ENCODE measurements around the gene MMP17. TPM values are rescaled to one million over a fixed set of nuclear protein-coding genes. Genes with fewer than 3 reads are reported as not detected.
A peak's percentile ranks its signal among the peaks of the same experiment; 100 is the strongest.

Gene MMP17
- total RNA-seq, 2 donors from 2014 or later, result not detected

DNA sequence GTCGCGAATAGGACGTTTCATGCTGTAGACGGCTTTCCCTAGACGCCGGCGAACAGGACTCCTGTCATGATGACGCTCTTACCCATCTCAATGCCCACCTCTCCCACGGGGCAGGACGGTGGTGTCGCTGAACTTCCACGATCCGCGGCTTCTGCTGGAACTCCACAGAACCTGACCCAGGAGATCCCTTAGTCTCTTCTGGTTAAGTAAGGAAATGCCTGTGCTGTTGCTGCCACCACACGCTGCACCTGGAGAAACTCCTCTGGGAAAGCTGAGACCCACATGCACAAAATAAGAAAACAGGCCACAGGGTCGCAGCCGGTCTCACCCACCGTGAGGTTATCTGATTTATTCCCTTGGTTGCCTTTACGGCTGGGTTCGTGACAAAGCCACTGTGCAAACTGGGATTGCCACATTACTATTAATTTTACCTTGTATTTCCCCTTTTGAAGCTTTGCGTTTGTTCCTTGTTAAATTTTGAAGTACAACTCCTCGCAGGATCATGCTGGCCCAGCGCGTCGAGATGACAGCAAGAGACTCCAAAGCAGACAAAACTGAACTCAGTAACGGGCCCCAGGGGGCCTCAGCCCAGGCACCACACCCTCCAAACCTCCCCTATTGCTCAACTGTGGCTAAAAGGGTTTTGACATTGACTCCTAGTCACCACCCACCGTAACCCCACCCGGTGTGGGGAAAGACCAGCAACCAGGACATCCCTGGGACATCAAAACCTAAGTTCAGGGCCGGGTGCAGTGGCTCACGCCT lies 9.2 kb upstream of the MMP17 start:
- no peak for ATAC-seq
- DNase-seq (ENCODE audit: low spot score in 2 of 2), result no peak
- peaks cover 0 to 2% of the 10 kb centered on the region in 2 donors for H3K36me3 Mint-ChIP-seq
- H3K27ac Mint-ChIP-seq, result no peak overlapping the region
- H3K9me3 Mint-ChIP-seq, result peaks cover 0 to 3% of the 10 kb centered on the region in 2 donors

DNA sequence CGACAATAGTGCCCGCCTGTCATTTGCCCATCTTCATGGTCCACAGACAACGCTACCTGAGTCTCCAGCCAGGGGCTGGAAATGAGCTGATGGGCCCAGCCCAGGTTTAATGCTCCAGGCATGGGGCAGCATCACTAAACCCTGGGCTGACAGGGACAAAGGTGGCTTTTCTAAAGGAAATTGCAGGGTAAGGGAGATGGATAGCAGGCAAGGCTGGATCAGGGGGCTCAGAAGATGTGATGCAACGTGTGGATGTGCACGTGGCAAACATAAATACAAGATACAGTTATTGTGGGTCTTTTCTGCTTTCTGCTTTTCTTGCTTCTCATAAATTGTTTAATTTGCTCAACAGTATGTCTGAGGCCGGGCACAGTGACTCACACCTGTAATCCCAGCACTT lies 3.7 kb upstream of the MMP17 start:
- Mint-ChIP-seq H3K9me3 (no peaks in the 10 kb centered on the region), H3K36me3 (no peaks in the 10 kb centered on the region), H3K27ac (no peak overlapping the region)
- DNase-seq (ENCODE audit: low spot score in 2 of 2), result no peak
- ATAC-seq, result no peak

DNA sequence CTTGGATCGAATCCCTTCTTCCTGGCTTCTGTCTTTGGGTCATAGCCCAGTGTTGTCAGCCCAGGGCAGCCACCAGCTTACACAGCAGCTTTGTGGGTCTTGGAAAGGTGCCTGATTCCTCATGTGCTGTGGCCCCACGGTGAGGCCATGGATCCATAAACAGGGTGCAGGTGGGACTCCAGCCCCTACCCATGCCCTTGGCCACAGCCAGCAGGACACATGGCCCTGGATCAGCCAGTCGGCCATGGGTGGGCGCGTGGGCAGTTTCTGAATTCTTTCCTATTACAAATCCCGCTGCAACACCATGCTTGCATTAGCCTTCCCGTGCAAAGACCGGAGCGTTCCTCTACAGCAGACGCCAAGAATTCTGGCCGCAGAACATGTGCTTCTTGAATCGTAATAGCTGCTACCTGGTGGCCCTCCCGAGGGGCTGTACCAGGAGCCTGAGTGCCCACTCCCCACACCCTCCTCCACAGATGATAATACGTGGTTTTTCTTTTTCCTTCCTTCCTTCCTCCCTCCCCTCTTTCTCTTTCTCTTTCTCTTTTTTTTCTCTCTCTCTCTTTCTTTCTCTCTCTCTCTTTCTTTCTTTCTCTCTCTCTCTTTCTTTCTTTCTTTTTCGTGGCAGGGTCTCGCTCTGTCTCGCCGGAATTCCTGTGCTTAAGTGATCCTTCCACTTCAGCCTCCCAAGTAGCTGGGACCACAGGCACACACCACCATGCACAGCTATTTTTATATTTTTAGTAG lies 2.9 kb upstream of the MMP17 start:
- Mint-ChIP-seq H3K9me3 (no peaks in the 10 kb centered on the region), H3K27ac (no peak overlapping the region), H3K36me3 (no peaks in the 10 kb centered on the region)
- DNase-seq (ENCODE audit: low spot score in 2 of 2) (no peak), ATAC-seq (no peak)

DNA sequence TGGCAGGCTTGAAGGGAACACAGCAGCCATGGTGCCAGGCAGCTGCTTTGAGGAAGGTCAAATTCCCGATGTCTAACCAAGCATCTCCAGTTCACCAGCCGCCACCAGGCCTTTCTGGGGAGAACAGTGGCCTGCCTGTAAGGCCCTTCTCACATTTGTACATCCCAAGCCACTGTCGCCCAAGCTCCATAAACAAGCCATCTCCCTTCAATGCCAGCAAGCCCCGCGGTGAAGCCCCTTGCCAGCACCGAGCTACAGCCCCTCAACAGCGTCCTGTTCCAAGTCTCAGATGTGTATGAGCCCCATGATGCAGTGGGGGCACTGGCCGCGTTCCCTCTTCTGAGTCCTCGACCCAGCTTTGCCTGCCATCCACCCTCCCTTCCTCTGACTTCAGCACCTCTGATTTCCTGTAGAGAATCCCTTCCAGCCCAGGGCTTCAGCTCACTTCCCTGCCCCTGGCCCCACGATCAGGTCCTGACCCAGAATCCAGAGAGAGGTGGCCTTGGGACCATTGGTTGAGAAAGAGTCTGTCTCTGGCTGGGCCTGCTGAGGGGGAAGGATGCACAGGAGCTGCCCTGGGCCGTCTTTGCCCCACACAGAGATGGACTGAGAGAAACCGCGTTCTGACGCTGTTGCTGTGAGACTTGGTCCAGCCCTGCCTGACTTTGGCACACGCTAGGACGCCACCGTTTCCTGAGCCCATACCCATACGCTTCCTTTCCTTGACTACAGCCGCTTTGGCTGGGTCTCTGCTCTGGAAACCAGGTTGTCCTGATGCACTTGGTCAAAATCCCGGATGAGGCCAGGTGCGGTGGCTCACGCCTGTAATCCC lies 1.9 kb upstream of the MMP17 start:
- no peak for ATAC-seq
- no peak overlapping the region for H3K27ac Mint-ChIP-seq
- DNase-seq (ENCODE audit: low spot score in 2 of 2), result no peak
- H3K36me3 Mint-ChIP-seq, result no peaks in the 10 kb centered on the region
- H3K9me3 Mint-ChIP-seq, result no peaks in the 10 kb centered on the region

DNA sequence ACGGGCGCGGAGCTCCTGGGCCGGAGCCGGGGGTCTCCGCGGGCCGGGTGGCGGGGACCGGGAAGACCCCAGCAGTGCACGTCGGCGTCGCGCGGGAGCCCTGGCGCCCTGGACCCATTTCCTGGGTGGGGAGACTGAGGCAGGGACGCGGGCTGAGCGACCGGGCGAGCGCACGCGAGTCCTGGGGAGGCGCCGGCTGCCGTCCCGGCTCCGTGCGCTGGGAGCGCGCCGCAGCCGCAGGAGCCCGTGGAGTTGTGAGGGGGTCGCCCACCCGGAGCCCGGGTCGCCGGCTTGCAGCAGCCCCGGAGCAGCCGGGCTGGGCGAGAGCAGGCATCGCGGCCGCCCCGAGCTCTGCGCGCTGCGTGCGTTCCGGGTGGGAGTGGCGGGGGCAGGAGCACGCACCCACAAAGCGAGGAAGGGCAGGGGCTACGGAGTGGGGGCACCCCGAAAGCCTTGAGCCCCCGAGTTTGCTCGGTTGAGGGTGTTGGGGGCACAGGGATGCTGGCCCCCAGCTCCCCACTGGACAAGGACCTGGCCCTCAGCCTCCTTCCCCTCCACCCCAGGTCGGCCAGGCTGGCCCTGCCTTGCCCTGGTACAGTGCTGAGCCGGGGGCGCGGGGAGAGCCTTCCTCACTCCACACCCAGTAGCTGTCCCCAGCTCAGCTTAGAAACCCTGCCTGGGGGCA lies 620 bp downstream of the MMP17 start:
- H3K9me3 Mint-ChIP-seq, result no peaks in the 10 kb centered on the region
- ATAC-seq (peak in 1 of 2 donors; percentile 31), DNase-seq (ENCODE audit: low spot score in 2 of 2) (peak in 1 of 2 donors; percentile 39)
- no peak overlapping the region for H3K27ac Mint-ChIP-seq
- no peaks in the 10 kb centered on the region for H3K36me3 Mint-ChIP-seq

DNA sequence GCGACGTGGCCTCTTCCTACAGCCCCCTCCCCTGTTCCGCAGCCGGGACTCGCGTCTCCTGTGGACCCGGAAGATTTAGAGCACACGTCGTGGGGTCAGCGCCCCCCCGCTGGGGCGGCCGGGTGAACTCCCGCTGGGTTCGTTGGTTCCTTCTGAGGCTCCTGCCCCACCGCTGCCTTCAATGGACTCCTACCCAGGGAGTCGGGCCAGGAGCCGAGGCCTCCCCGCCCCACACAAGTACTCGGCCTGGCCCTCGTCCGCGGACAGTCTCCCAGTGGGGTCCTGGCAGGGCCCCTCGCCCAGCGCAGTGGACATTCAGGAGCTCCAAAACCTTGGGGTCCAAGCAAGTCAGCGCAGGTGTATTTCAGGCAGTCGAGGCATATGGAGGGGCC lies 1.2 kb downstream of the MMP17 start:
- no peak for ATAC-seq

DNA sequence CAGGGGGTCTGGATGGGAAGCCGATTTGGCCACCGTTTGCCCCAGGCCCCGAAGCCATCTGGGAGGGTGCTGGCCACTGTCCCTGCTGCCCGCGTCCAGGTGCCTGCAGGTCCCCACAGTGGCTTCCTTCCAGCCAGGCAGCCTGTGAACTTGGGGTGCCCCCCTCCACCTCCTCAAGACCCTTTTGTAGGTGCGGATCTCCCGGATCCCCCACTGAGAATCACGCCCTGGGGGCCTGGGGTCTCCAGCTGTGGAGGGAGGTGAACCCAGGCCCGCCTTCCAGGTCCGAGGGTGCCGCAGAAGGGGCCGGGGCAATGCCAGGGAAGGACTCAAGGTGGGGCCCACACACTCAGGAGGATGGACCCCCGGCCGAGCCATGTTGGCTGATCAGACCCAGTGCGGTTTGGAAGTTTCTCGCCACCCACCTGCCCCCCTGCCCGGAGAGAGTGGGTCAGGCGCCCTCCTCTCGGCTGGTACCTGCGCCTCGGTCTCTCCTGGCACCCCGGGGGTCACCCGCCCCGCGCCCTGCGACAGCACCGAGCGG lies 1.7 kb downstream of the MMP17 start:
- ATAC-seq (peak in 1 of 2 donors; percentile 17), DNase-seq (ENCODE audit: low spot score in 2 of 2) (no peak)
- no peak overlapping the region for H3K27ac Mint-ChIP-seq
- H3K9me3 Mint-ChIP-seq, result no peaks in the 10 kb centered on the region
- no peaks in the 10 kb centered on the region for H3K36me3 Mint-ChIP-seq

More for the DNA sequence above, 1.2 kb downstream of the MMP17 start:
- Mint-ChIP-seq H3K9me3 (no peaks in the 10 kb centered on the region), H3K27ac (no peak overlapping the region), H3K36me3 (no peaks in the 10 kb centered on the region)
- no peak for DNase-seq (ENCODE audit: low spot score in 2 of 2)

DNA sequence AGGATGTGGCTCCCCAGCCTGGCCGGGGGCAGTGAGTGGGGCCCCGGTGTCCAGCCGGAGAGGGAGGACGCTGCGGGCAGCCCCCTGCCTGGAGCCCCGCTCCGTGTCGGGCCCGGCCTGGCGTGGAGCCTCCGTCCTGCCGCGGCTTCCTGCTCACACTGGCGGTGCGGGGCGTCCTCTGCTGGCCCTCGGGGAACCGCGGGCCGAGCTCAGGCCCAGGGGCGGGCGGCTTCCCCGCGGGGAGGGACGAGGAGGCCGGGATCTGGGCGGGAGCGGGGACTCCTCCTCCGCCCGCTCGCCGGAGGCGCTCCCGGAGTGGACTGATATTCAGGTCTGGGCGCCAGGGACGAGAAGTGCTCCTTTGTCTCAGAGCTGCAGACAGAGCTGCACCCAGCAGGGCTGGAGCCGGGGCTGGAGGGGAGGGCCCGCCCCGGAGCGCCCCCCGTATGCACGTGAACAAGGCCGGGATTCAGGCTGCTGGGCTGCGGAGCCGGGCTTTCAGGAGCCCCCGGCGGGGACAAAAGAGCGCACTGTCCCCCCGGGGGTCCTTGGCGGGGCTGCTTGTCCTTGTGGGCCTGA lies 2.2 kb downstream of the MMP17 start:
- peak; percentile 68 to 70 for ATAC-seq
- no peak overlapping the region for H3K27ac Mint-ChIP-seq
- no peaks in the 10 kb centered on the region for H3K36me3 Mint-ChIP-seq
- DNase-seq (ENCODE audit: low spot score in 2 of 2), result peak in 1 of 2 donors; percentile 49
- H3K9me3 Mint-ChIP-seq, result no peaks in the 10 kb centered on the region

DNA sequence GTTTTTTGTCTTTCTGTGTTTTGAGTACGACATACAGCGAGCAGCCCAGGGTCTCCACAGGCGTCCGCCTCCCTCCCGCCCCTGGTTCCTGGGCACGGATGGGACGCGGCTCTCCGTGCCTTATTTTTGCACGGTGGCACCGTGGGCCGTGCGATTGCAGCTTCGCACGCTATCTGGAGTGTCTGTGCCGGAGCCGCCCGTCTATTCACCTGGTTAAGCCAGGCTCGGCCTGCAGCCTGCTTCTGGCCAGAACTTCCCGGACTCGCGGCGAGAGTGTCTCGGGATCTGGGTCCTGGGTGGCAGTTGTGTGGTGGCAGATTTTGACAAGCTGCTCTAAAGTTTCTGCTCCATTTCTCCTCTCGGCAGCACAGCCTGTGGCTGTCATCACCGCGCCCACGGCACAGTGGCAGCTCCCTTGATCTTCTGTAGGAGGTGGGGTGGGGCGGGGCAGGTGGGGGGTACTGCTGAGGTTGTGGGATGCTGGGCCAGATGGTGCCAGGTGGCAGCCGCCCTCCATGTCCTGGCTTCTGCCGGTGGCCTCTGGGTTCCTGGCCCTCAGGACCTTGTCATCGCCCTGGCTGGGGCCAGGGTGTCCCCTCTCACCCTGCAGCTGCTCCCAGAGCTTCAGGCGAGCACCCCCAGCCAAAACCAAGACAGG lies 2.9 kb downstream of the MMP17 start:
- DNase-seq (ENCODE audit: low spot score in 2 of 2) (no peak), ATAC-seq (peak in 1 of 2 donors; percentile 32)
- H3K27ac Mint-ChIP-seq, result no peak overlapping the region
- H3K9me3 Mint-ChIP-seq, result no peaks in the 10 kb centered on the region
- no peaks in the 10 kb centered on the region for H3K36me3 Mint-ChIP-seq

DNA sequence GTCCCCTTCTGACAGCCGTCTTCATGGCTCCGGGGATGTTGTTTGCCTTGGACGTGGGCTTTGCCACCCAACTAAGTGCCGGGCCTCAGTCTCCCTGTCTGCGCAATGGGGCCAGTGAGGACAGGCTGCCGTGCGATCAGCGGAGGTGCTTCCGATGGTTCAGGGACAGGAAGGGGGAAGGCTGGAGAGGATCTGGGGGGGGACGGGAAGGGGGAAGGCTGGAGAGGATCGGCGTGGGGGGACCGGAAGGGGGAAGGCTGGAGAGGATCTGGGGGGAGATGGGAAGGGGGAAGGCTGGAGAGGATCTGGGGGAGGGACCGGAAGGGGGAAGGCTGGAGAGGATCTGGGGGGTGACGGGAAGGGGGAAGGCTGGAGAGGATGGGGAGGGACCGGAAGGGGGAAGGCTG lies 3.4 kb downstream of the MMP17 start:
- no peak overlapping the region for H3K27ac Mint-ChIP-seq
- no peaks in the 10 kb centered on the region for H3K36me3 Mint-ChIP-seq
- DNase-seq (ENCODE audit: low spot score in 2 of 2) (no peak), ATAC-seq (no peak)
- no peaks in the 10 kb centered on the region for H3K9me3 Mint-ChIP-seq

DNA sequence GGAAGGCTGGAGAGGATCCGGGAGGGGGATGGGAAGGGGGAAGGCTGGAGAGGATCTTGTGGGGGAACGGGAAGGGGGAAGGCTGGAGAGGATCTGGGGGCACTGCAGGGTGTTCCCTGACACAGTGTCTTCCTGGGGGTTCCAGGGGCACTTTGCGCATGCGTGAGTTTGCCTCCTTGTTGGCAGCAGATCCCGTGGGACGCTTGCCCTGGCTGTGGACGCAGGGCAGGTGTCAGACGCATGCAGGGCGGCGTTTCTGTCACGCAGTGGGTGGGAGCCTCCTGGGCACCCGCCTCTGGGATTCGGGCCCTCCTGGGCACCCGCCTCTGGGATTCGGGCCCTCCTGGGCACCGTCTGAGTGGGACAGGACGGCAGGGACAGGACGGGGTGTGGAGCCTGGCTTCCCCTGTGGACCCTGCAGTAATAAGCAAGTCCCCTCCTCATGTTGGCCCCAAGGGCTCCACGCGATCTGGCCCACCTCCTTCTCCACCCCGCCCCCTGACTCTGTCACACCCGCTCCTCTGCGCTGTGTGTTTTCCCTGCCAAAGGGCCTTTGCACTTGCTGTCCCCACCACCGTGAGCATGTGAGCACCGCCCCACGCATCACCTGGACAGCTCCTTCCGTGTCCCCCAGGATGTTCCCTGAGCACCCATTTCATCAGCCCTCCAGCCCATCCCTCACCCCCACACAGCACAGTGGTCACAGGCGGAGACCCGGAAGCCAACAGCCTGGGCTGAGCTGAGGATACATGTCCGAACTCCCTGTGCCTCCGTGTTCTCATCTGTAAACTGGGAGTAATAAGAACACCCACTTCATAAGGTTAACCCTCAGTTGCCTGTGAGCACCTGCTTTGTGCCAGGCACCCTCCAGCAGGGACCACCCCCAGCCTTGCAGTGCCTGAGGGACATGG lies 4.4 kb downstream of the MMP17 start:
- ATAC-seq, result no peak
- H3K27ac Mint-ChIP-seq, result no peak overlapping the region
- H3K36me3 Mint-ChIP-seq, result no peaks in the 10 kb centered on the region
- no peak for DNase-seq (ENCODE audit: low spot score in 2 of 2)
- H3K9me3 Mint-ChIP-seq, result no peaks in the 10 kb centered on the region

DNA sequence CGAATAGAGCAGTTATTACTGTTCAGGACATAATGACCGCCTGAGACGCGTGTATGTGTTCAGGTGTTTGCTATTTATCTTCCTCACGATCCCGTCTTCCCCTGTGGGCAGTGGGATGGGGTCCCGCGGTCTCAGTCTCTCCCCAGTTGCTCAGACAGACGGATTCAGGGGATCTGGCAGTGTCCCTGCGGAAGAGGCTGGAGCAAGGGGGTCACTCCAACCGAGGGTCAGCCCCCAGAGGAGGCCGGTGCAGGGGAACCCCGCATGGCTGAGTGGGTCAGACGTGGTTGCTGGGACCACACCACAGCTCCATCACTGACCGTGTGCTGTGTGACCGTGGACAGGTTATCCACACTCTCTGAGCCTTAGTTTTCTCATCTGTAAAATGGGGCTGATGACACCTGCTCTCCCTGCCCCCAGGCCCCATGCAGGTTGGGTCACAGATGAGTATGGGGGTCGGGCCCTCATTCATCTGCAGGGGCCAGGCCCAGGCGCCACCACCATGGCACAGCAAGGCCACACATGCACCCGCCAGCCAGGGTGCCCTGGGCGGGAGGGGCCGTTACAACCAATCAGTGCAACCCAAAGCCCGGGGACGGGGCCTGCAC lies 5.2 kb downstream of the MMP17 start:
- no peak overlapping the region for H3K27ac Mint-ChIP-seq
- no peaks in the 10 kb centered on the region for H3K36me3 Mint-ChIP-seq
- DNase-seq (ENCODE audit: low spot score in 2 of 2) (no peak), ATAC-seq (no peak)
- H3K9me3 Mint-ChIP-seq, result no peaks in the 10 kb centered on the region

DNA sequence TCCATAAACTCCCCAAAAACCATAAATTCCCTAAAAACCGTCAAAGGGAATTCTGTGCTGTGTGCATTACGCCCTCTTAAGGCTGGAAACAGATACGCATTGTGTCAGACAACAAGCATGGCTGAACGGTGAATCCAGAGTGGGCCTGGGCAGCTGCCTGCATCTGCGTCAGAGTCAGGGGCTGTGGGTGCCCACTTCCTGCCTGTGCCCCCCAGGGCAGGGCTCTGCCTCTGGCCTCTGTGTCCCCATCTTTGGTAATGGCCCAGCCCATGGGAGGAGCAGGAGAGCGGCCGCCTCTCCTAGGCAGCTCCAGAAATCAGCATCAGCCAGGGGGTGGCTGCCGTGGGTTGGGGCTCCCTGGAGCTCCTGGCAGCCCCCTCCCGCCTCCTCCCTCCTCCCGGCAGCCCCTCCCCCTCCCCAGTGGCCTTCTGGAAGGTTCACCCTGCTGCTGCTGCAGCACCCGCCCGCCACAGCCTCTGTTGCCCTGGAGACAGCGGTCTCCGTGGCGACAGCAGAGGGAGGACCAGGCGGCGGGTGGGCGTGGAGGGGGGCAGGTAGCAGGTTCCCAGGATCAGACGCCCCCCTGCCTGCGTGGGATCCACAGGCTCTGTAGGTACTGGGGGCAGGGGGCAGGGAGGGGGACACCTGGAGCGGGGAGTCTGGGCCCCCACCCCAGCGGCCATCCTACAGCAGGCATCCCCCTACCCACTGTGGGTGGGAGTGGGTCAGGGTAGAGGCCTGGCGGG lies 5.9 kb downstream of the MMP17 start:
- ATAC-seq (no peak), DNase-seq (ENCODE audit: low spot score in 2 of 2) (no peak)
- no peaks in the 10 kb centered on the region for H3K9me3 Mint-ChIP-seq

More for the DNA sequence above, 5.9 kb downstream of the MMP17 start:
- Mint-ChIP-seq H3K36me3 (no peaks in the 10 kb centered on the region), H3K27ac (no peak overlapping the region)
